HuH-7 (cell line): Measurements from ENCODE around the gene SEC14L1.

ENCODE experiments used
- DNase-seq: peaks from one replicate; pipeline ENCODE4 v3.0.0; 2011; ENCODE audit warnings: low spot score

SEC14L1 gene

DNA sequence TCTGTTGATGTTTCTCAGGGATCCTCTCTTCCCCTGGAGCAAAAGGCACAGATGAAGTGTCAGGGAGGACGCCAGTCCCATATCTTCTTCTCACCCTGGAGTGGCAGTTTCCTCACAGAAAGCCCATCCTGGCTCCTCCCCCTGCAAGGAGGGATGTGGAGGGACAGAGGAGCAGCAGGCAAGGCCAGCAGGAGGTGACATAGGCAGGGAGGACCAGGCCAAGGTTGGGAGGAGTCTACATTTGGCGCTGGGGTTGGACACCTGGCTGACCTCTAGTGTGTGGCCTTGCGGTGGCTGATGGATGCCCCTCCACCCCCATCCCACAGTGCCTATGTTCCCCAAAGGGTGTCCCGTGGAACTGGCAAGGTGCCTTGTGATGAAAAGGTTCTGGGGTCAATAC is 125.4 kb downstream of the SEC14L1 start:
- DNase-seq: no peak
